EH (cell line): ENCODE measurements around the gene LRRC1.

Experiments used
- DNase-seq: peaks from one replicate; pipeline ENCODE4 v3.0.0-alpha.2; 2015; ENCODE audit warnings: low read depth

LRRC1 gene

GRCh38 chr6:53925891-53926290 lies 131.1 kb downstream of the LRRC1 start:
- no peak for DNase-seq

GRCh38 chr6:53926505-53926904 lies 131.7 kb downstream of the LRRC1 start:
- DNase-seq: peak; percentile 59

GRCh38 chr6:53928641-53929040 lies 133.8 kb downstream of the LRRC1 start:
- no peak for DNase-seq

GRCh38 chr6:53929041-53929820 lies 134.4 kb downstream of the LRRC1 start:
- DNase-seq: peak; percentile 30

- no peak for DNase-seq
Observed at GRCh38 chr6:53929821-53930120, 135.0 kb downstream of the LRRC1 start.

GRCh38 chr6:53930330-53930729 lies 135.5 kb downstream of the LRRC1 start:
- no peak for DNase-seq

- DNase-seq: no peak
Observed at GRCh38 chr6:53931086-53931485, 136.3 kb downstream of the LRRC1 start.

GRCh38 chr6:53932516-53932915 lies 137.7 kb downstream of the LRRC1 start:
- DNase-seq: no peak

GRCh38 chr6:53934023-53934422 lies 139.2 kb downstream of the LRRC1 start:
- DNase-seq: no peak

GRCh38 chr6:53937461-53937860 lies 142.7 kb downstream of the LRRC1 start:
- no peak for DNase-seq

GRCh38 chr6:53938810-53939209 lies 144.0 kb downstream of the LRRC1 start:
- peak; percentile 36 for DNase-seq

- DNase-seq: no peak
Observed at GRCh38 chr6:53939830-53940229, 145.0 kb downstream of the LRRC1 start.

GRCh38 chr6:53943395-53943794 lies 148.6 kb downstream of the LRRC1 start:
- no peak for DNase-seq

- DNase-seq: no peak
Observed at GRCh38 chr6:53944091-53944490, 149.3 kb downstream of the LRRC1 start.

GRCh38 chr6:53944543-53944942 lies 149.7 kb downstream of the LRRC1 start:
- no peak for DNase-seq

- DNase-seq: no peak
Observed at GRCh38 chr6:53945765-53946407, 151.1 kb downstream of the LRRC1 start.

GRCh38 chr6:53947780-53948179 lies 153.0 kb downstream of the LRRC1 start:
- DNase-seq: no peak

- no peak for DNase-seq
Observed at GRCh38 chr6:53951383-53951782, 156.6 kb downstream of the LRRC1 start.

GRCh38 chr6:53956068-53956711 lies 161.4 kb downstream of the LRRC1 start:
- peak; percentile 74 for DNase-seq

- DNase-seq: no peak
Observed at GRCh38 chr6:53956804-53957203, 162.0 kb downstream of the LRRC1 start.

GRCh38 chr6:53959717-53960116 lies 164.9 kb downstream of the LRRC1 start:
- DNase-seq: peak; percentile 53

- peak; percentile 77 for DNase-seq
Observed at GRCh38 chr6:53960311-53960710, 165.5 kb downstream of the LRRC1 start.

GRCh38 chr6:53961679-53962370 lies 167.0 kb downstream of the LRRC1 start:
- DNase-seq: peak; percentile 83
